Fibroblast of peridontal ligament (primary cell): Measurements from ENCODE around the gene DNAJA3.

Experiments
- DNase-seq: peaks from one replicate; pipeline ENCODE4 v3.0.0-alpha.2; 2010; ENCODE audit errors: extremely low read depth

Gene DNAJA3

GRCh38 chr16:4407543-4408322 lies 17.9 kb upstream of the DNAJA3 start:
- DNase-seq: no peak

GRCh38 chr16:4408323-4408690 lies 17.4 kb upstream of the DNAJA3 start:
- no peak for DNase-seq

- no peak for DNase-seq
These were observed 16.4 kb upstream of the DNAJA3 start for GRCh38 chr16:4409081-4409932.

- peak; percentile 93 for DNase-seq
These were observed 15.2 kb upstream of the DNAJA3 start for GRCh38 chr16:4410335-4411075.

- DNase-seq: no peak
These were observed 14.0 kb upstream of the DNAJA3 start for GRCh38 chr16:4411684-4412083.

- no peak for DNase-seq
These were observed 13.5 kb upstream of the DNAJA3 start for GRCh38 chr16:4412159-4412558.

- no peak for DNase-seq
These were observed 12.8 kb upstream of the DNAJA3 start for GRCh38 chr16:4412854-4413253.

- no peak for DNase-seq
These were observed 11.3 kb upstream of the DNAJA3 start for GRCh38 chr16:4414187-4414917.

- DNase-seq: no peak
These were observed 10.0 kb upstream of the DNAJA3 start for GRCh38 chr16:4415538-4416199.

GRCh38 chr16:4416200-4417032 lies 9.3 kb upstream of the DNAJA3 start, which contains the start of gene CORO7:
TSS of gene CORO7 (minus strand) at chr16:4416596. CDS start at chr16:4416518, 78 bp downstream.
- DNase-seq: peak; percentile 67

- DNase-seq: no peak
These were observed 6.2 kb upstream of the DNAJA3 start for GRCh38 chr16:4419402-4419959.

GRCh38 chr16:4420505-4421105 lies 5.1 kb upstream of the DNAJA3 start:
- no peak for DNase-seq

- DNase-seq: peak; percentile 5
These were observed 485 bp downstream of the DNAJA3 start for GRCh38 chr16:4426021-4426684.

GRCh38 chr16:4426722-4427372 lies 1.2 kb downstream of the DNAJA3 start:
- DNase-seq: no peak

GRCh38 chr16:4428500-4428899 lies 2.8 kb downstream of the DNAJA3 start:
- no peak for DNase-seq

GRCh38 chr16:4431023-4431422 lies 5.4 kb downstream of the DNAJA3 start:
- no peak for DNase-seq

GRCh38 chr16:4433228-4433627 lies 7.6 kb downstream of the DNAJA3 start:
- DNase-seq: no peak
